D721Med (cell line): Measurements from ENCODE around the gene ZC3H8.

ENCODE experiments used
- DNase-seq: peaks from one replicate; pipeline ENCODE4 v3.0.0; 2011; ENCODE audit warnings: low spot score; ENCODE audit not compliant: insufficient read length
- FAIRE-seq: peaks from 2 replicates; lab custom pipeline; 2011; peaks lifted over from hg19 to GRCh38; lab: Jason Lieb, UNC
- TF ChIP-seq, protein P1 (sequence below): IDR thresholded peaks from 2 replicates; pipeline ENCODE4 v1.5.1; 2012; ENCODE audit warnings: mild to moderate bottlenecking, control low read depth; ENCODE audit not compliant: insufficient read depth; ENCODE audit errors: missing control alignments

The ZC3H8 gene

DNA sequence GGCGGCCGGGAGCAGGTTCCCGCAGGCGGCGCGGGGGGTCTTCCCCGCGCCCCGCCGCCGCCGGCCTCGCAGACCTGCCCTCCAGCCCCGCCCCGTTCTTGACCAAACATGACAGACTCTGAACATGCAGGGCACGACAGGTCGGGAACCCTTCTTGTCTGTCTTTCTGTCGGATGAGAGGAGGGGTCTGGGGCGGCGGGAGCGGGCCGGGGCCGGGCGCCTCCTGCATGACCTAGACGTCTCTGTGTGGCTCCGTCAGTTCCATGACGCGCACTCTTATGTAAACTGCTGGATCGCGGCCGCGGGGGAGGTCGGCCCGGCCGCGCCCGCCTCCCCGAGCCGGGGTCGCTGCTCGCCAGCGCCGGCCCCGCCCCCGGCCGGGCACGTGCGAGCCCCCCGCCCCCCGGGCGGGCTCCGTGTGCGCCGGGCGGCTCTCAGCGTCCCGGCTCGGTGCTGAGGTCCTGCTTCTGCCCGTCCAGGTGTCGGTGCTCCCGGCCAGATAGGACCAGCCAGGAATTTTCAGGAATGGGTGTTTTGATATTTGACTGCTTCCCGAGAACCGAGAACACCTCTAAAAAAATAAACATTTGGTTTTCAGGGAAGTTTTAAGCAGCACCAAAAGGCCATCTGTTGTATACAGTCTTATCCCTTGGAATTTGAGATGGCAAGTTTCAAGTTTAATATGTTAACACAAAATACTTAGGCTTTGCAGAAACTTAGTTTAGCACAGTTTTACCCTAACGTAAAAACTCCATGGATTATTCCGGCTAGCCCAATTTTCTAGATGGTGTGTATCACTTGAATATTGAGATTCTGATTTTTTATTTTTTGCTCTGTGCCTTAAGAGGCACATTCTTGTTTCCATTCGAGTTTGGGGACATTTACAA is 21.3 kb upstream of the ZC3H8 start:
- no peak for FAIRE-seq
- DNase-seq: no peak
- TF ChIP-seq, protein P1, sequence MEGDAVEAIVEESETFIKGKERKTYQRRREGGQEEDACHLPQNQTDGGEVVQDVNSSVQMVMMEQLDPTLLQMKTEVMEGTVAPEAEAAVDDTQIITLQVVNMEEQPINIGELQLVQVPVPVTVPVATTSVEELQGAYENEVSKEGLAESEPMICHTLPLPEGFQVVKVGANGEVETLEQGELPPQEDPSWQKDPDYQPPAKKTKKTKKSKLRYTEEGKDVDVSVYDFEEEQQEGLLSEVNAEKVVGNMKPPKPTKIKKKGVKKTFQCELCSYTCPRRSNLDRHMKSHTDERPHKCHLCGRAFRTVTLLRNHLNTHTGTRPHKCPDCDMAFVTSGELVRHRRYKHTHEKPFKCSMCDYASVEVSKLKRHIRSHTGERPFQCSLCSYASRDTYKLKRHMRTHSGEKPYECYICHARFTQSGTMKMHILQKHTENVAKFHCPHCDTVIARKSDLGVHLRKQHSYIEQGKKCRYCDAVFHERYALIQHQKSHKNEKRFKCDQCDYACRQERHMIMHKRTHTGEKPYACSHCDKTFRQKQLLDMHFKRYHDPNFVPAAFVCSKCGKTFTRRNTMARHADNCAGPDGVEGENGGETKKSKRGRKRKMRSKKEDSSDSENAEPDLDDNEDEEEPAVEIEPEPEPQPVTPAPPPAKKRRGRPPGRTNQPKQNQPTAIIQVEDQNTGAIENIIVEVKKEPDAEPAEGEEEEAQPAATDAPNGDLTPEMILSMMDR: no peak

DNA sequence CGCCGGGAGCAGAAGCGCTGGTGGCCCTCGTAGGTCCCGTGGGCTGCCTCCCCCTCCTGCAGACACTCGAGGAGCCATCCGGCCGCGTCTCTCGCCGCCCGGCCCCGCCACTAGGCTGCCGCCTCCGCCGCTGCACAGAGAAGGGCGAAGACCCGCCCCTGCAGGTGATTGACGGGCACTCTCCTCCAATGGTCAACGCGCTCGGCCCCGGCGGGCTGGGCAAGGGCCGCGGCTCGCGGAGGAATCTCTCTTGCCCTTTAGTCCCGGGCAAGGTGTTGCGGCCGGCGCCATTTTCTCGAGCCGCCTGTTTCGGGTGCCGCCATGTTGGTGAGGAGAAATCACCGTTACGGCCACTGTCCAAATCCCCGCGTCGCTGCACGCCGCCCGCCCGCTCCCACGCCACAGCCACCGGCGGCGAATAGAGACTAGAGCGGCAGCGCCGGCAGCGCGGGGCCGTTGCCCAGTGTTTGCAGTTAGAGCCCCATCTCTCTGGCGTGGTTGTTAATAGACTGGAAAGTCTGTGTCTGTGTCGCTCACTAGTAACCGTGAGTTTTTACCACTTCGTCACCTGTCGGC is 20.6 kb upstream of the ZC3H8 start, which contains the start of gene ZC3H6:
ZC3H6 (plus strand) TSS at position 287 of the 576 bp plus-strand sequence. CDS start 398 bp downstream, outside the sequence.
- TF ChIP-seq, protein P1: no peak
- FAIRE-seq (no peak), DNase-seq (peak; percentile 49)

GRCh38 chr2:112273349-112273748 is 18.5 kb upstream of the ZC3H8 start:
- FAIRE-seq (no peak), DNase-seq (no peak)
- TF ChIP-seq, protein P1: no peak

DNA sequence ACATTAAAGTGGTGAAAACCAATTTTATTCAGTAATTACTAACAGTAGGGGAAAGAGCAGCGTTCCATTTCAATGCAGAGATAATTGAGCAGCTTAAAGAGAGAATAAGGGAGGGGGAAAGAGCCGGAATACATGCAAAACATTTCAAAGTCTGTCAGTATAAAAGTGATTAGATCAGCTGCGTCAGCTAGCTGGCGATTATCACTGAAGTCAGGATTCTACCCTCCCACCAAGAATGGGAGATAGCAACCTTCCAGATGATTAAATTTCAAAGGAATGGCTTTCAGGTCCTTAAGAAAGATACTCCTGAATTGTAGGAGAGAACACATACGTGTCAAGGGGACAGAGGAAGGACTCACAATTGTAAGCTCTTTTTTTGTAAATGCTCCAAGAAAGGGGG is 17.8 kb upstream of the ZC3H8 start:
- FAIRE-seq: no peak
- no peak for DNase-seq
- TF ChIP-seq, protein P1: no peak

DNA sequence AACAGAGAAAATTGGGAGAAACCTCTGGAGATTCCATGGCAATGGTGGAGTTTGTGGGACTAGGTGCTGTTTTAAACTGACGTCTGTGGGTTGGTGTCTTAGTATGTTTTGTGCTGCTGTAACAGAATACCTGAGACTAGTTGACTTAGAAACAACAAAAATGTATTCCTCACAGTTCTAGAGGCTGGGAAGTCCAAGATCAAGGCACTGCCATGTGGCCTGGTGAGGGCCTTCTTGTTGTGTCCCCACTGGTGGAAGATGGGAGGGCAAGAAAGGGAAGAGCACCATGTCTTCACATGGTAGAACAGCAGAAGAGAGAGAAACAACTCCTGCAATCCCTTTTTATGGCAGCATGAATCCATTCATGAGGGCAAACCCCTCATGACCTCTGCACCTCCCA is 13.7 kb upstream of the ZC3H8 start:
- no peak for FAIRE-seq

DNA sequence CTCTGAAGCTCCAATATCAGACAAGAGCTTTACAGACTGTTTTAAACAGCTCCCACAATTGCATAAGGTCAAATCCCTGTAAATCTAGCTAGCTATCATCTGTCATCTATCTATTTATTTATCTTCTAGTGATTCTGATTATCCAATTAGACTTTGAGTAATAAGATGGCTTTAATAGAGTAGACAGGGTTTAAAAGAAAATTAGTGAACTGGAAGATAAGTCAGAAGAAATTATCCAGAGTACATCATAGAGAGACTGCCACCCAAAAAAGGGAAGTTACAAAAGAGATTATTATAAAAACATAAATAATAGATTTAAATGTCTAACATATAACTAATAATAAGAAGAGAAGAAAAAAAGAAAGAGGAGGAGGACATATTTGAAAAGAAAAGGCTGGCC is 8.0 kb upstream of the ZC3H8 start:
- no peak for DNase-seq
- no peak for FAIRE-seq

More for the DNA sequence above, 13.7 kb upstream of the ZC3H8 start:
- no peak for DNase-seq
- TF ChIP-seq, protein P1: no peak

More for the DNA sequence above, 8.0 kb upstream of the ZC3H8 start:
- TF ChIP-seq, protein P1: no peak
